ENCODE results near the gene COL15A1.

DNA sequence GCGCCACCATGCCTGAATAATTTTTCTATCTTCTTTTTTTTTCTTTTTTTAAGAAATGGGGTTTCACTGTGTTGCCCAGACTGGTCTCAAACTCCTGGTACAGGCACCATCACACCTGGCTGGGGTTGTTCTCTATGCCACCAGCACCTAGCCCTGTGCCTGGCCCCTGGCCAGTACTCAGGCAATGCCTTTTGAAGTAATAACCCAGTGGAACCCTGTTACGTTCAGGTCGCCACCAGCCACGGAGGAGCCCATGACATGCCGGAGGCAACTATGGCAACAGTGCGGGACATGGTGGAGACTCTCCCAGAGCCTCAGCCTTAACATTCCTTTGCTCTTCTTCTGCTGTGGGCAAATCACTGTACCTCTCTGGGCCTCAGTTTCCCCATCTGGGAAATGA lies 14.1 kb downstream of the COL15A1 start:
- TF ChIP-seq POLR2A (IDR thresholded peaks at IDR 0.05), result no peak
- TF ChIP-seq, protein P1, sequence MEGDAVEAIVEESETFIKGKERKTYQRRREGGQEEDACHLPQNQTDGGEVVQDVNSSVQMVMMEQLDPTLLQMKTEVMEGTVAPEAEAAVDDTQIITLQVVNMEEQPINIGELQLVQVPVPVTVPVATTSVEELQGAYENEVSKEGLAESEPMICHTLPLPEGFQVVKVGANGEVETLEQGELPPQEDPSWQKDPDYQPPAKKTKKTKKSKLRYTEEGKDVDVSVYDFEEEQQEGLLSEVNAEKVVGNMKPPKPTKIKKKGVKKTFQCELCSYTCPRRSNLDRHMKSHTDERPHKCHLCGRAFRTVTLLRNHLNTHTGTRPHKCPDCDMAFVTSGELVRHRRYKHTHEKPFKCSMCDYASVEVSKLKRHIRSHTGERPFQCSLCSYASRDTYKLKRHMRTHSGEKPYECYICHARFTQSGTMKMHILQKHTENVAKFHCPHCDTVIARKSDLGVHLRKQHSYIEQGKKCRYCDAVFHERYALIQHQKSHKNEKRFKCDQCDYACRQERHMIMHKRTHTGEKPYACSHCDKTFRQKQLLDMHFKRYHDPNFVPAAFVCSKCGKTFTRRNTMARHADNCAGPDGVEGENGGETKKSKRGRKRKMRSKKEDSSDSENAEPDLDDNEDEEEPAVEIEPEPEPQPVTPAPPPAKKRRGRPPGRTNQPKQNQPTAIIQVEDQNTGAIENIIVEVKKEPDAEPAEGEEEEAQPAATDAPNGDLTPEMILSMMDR (IDR thresholded peaks at IDR 0.05), result no peak
